Stimulated activated CD4-positive, alpha-beta T cell treated with anti-CD3 and anti-CD28 coated beads, Interleukin-15, amount 100 ng/mL, for 1 hour (primary cell): ENCODE results near the gene MRPL43.
"Not testable (repeated sequence)": the region's sequence is repeated elsewhere in the genome, so short reads cannot be mapped to it uniquely, and the experiment has no call there.

Experiments used
- DNase-seq, 2 donors: peaks; one replicate each; pipeline ENCODE4 v3.0.0-alpha.2; 2020; ENCODE audit warnings: low read depth in 1 of 2, low spot score in 1 of 2

The MRPL43 gene

GRCh38 chr10:100986952-100987684, at the start of gene MRPL43, which contains the start of gene TWNK:
MRPL43 (minus strand) TSS chr10:100987497; CDS start chr10:100987443, 54 bp downstream.
TWNK (plus strand) TSS chr10:100987543; CDS start chr10:100988211, 668 bp downstream.
- DNase-seq = peak; percentile 65 to 75

GRCh38 chr10:101036726-101037125, 49.4 kb upstream of the MRPL43 start:
- DNase-seq = no peak

- DNase-seq = no peak
These were observed 48.8 kb upstream of the MRPL43 start for GRCh38 chr10:101035916-101036702.

GRCh38 chr10:101035314-101035713, 48.0 kb upstream of the MRPL43 start:
- no peak for DNase-seq

- DNase-seq = not testable (repeated sequence)
These were observed 47.1 kb upstream of the MRPL43 start for GRCh38 chr10:101034404-101034803.

- no peak for DNase-seq
These were observed 46.0 kb upstream of the MRPL43 start for GRCh38 chr10:101033276-101033675.

- peak; percentile 14 to 36 for DNase-seq
These were observed 45.4 kb upstream of the MRPL43 start for GRCh38 chr10:101032637-101033224.

GRCh38 chr10:101031796-101032636, 44.7 kb upstream of the MRPL43 start:
- DNase-seq = peak; percentile 57 to 60

GRCh38 chr10:101031128-101031795, 44.0 kb upstream of the MRPL43 start, which contains the start of the genes PDZD7 and SFXN3:
PDZD7 (minus strand) TSS chr10:101031129; CDS start chr10:101030219, 910 bp downstream.
SFXN3 (plus strand) TSS chr10:101031234; CDS start chr10:101034695, 3,461 bp downstream.
- peak; percentile 95 to 96 for DNase-seq

GRCh38 chr10:101030496-101031127, 43.3 kb upstream of the MRPL43 start:
- no peak for DNase-seq

GRCh38 chr10:101029520-101030295, 42.4 kb upstream of the MRPL43 start:
- no peak for DNase-seq

GRCh38 chr10:101028446-101029337, 41.4 kb upstream of the MRPL43 start:
- no peak for DNase-seq

- no peak for DNase-seq
These were observed 39.9 kb upstream of the MRPL43 start for GRCh38 chr10:101027106-101027720.

GRCh38 chr10:101022967-101023705, 35.8 kb upstream of the MRPL43 start:
- no peak for DNase-seq

GRCh38 chr10:101021692-101022251, 34.5 kb upstream of the MRPL43 start:
- no peak for DNase-seq

GRCh38 chr10:101021239-101021638, 33.9 kb upstream of the MRPL43 start:
- no peak for DNase-seq
